A673 (cell line): ENCODE results near the gene ABCB4. TPM values are rescaled to one million over a fixed set of nuclear protein-coding genes. Genes with fewer than 3 reads are reported as not detected.

Source experiments
- BruUV-seq: library from RNA; stranded (reverse); fragments of 400-500 nt; replicated peaks from 2 replicates; lab custom pipeline; 2021; lab: Mats Ljungman, UMichigan
- CTCF ChIA-PET: fragments of 300-600 bp; sonication (Branson Sonifier 250); formaldehyde crosslinking; loops from one replicate; lab custom pipeline; 2022; ENCODE audit warnings: antibody characterized with exemption; lab: Charles Lee
- POLR2A ChIA-PET: fragments of 300-600 bp; sonication (Branson Sonifier 250); formaldehyde crosslinking; loops from one replicate; lab custom pipeline; 2022; ENCODE audit warnings: antibody characterized with exemption; ENCODE audit not compliant: low non-redundant PET; lab: Charles Lee
- DNase-seq: peaks from one replicate; pipeline ENCODE4 v3.0.0-alpha.2; 2015; ENCODE audit warnings: low spot score
- H3K27ac ChIP-seq: fragments of 200-600 bp; sonication (generic); 2 replicates; pipeline ENCODE4 v1.5.1; 2016; ENCODE audit warnings: mixed run types, low read depth, mild to moderate bottlenecking, mixed read lengths, antibody characterized with exemption, low read length; ENCODE audit not compliant: poor library complexity, severe bottlenecking
- H3K27me3 ChIP-seq: fragments of 200-600 bp; sonication (generic); replicated peaks from 2 replicates; pipeline ENCODE4 v1.6.1; 2017; ENCODE audit warnings: mixed run types, low read depth, mild to moderate bottlenecking, mixed read lengths, antibody characterized with exemption, low read length; ENCODE audit not compliant: insufficient read depth, poor library complexity
- H3K36me3 ChIP-seq: fragments of 200-600 bp; sonication (generic); 2 replicates; pipeline ENCODE4 v1.6.1; 2016; ENCODE audit warnings: mixed run types, mild to moderate bottlenecking, mixed read lengths, antibody characterized with exemption, low read length; ENCODE audit not compliant: insufficient read depth, poor library complexity, severe bottlenecking
- H3K4me1 ChIP-seq: fragments of 200-600 bp; sonication (generic); 2 replicates; pipeline ENCODE4 v1.6.1; 2017; ENCODE audit warnings: mixed run types, mild to moderate bottlenecking, mixed read lengths, antibody characterized with exemption, low read length; ENCODE audit not compliant: insufficient read depth, poor library complexity, severe bottlenecking
- H3K4me3 ChIP-seq: fragments of 200-600 bp; sonication (generic); 2 replicates; pipeline ENCODE4 v1.5.1; 2016; ENCODE audit warnings: low read depth, mixed run types, mild to moderate bottlenecking, mixed read lengths, low read length; ENCODE audit not compliant: poor library complexity, severe bottlenecking
- H3K9me3 ChIP-seq: fragments of 200-600 bp; sonication (generic); 2 replicates; pipeline ENCODE4 v1.6.1; 2016; ENCODE audit warnings: mixed run types, low read depth, mild to moderate bottlenecking, mixed read lengths, antibody characterized with exemption, low read length; ENCODE audit not compliant: poor library complexity, severe bottlenecking
- CTCF ChIP-seq: fragments of 300-800, 200-600 bp; sonication (generic); conservative IDR thresholded peaks from 2 replicates; pipeline ENCODE4 v1.5.1; 2017; ENCODE audit warnings: low read depth, mild to moderate bottlenecking, antibody characterized with exemption, low read length, moderate library complexity, mixed read lengths
- EZH2 ChIP-seq: fragments of 200-600 bp; sonication (generic); IDR thresholded peaks from 2 replicates; pipeline ENCODE4 v1.6.1; 2017; ENCODE audit warnings: borderline replicate concordance, low read depth, mild to moderate bottlenecking, mixed read lengths, antibody characterized with exemption, low read length; ENCODE audit not compliant: poor library complexity, severe bottlenecking
- intact Hi-C: fragments of 100-400 bp; cut with micrococcal nuclease; formaldehyde crosslinking; loops from one replicate; pipeline ENCODE4 v1.10.0; 2022; ENCODE audit not compliant: unreplicated experiment
- total RNA-seq: library from RNA; stranded (reverse); gene quantifications from 2 replicates; pipeline ENCODE4 v1.2.3, GENCODE V29; 2021

ABCB4 gene
- total RNA-seq, 1 experiment from 2014 or later = 0.15 TPM

- no TSS peak for BruUV-seq
- Histone ChIP-seq H3K9me3 (no peaks in the 10 kb centered on the region), H3K36me3 (no peaks in the 10 kb centered on the region), H3K4me3 (no peak overlapping the region), H3K27ac (no peak overlapping the region), H3K27me3 (no peaks in the 10 kb centered on the region), H3K4me1 (no peaks in the 10 kb centered on the region)
- no peak for DNase-seq
- ChIA-PET POLR2A (no interaction called here), CTCF (no interaction called here)
- intact Hi-C loops = no loop called here
- TF ChIP-seq EZH2 = no peak
- TF ChIP-seq CTCF = no peak
These were observed 36.0 kb upstream of the ABCB4 start for GRCh38 chr7:87511510-87511909.

DNA sequence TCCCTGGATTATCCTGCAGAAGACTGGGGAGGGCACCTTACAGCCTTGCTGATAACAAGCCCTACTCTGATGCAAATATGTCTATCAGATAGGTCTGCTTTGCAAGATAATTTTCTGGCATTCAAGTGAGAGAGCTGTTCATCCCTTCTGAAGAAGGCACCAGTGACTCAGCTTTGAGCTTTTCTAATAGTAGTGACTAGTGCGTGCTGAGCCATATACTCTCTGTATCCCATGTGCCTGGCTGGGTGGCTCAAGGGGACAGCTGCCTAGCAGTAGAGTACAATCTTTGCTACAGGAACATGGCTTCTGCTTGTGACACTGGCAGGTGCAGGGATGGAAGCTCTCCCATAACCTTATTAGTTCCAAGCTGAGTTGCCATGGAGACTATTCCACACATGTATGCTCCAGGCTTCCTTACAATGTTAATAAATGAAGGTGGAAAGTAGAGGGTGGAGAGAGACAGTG lies 35.0 kb upstream of the ABCB4 start:
- intact Hi-C loops = no loop called here
- Histone ChIP-seq H3K9me3 (no peaks in the 10 kb centered on the region), H3K4me3 (no peak overlapping the region), H3K36me3 (no peaks in the 10 kb centered on the region), H3K4me1 (no peaks in the 10 kb centered on the region), H3K27me3 (no peaks in the 10 kb centered on the region), H3K27ac (no peak overlapping the region)
- CTCF ChIA-PET = no interaction called here
- no TSS peak for BruUV-seq
- POLR2A ChIA-PET = no interaction called here
- no peak for TF ChIP-seq EZH2
- no peak for TF ChIP-seq CTCF
- no peak for DNase-seq

GRCh38 chr7:87507446-87507845 lies 32.0 kb upstream of the ABCB4 start:
- Histone ChIP-seq H3K4me3 (no peak overlapping the region), H3K27me3 (peaks cover 4% of the 10 kb centered on the region), H3K27ac (no peak overlapping the region), H3K4me1 (no peaks in the 10 kb centered on the region), H3K9me3 (no peaks in the 10 kb centered on the region), H3K36me3 (no peaks in the 10 kb centered on the region)
- no peak for TF ChIP-seq CTCF
- no peak for TF ChIP-seq EZH2
- intact Hi-C loops = loop anchor here (5.0 to 10.0 kb wide), 3 partner anchors 375 to 657 kb away; no protein-coding TSS in a partner anchor
- BruUV-seq = no TSS peak
- CTCF ChIA-PET = no interaction called here
- POLR2A ChIA-PET = no interaction called here
- peak; percentile 3 for DNase-seq
